Head of caudate nucleus (tissue), 42 donors: Measurements from ENCODE around the gene HS6ST2.
"Not testable (repeated sequence)": the region's sequence is repeated elsewhere in the genome, so short reads cannot be mapped to it uniquely, and the experiment has no call there.

ENCODE experiments used
- DNase-seq, 42 donors: peaks; one replicate each; pipeline versions ENCODE4 v3.0.0 to v3.0.0-alpha.2; 2020 to 2021; ENCODE audit warnings: mixed read lengths in 7 of 42
- intact Hi-C: fragments of 100-400 bp; cut with DNase I; formaldehyde crosslinking; loops from one replicate; pipeline ENCODE4 v1.15.0; 2022

Gene HS6ST2

DNA sequence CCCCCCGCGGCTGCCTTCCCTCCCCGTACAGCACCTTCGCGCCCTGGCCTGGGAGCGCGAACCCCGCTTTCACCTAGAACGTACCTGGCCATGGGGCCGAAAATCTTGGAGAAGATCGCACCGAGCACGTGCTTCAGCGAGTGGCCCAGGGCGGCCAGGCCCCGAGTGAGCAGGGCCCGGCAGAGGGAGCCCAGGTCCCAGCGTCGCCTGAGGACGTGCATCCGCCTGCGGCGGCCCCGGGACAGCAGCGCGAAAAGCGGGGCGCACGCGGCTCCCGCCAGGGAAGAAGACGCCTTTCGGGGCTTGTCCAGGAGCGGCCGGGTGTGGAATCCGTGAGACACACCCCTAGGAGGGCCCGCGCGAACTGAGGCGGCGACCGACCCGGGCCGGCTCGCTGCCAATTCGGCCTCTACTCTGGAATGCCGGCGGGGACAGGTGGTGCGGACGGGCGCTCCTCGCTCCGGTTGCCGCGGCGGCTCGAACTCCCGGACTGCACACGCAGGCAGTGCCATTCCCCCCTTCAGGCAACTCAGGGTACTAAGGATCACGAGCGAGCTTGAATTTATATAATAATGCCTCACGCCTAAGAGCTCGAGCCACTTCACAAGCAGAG lies at the start of gene HS6ST2:
Gene HS6ST2, minus strand, starts transcription at position 539 of the 613 bp plus-strand sequence.
- intact Hi-C loops: no loop called here

GRCh38 chrX:133007458-133007857 lies 49.0 kb upstream of the HS6ST2 start:
- intact Hi-C loops: no loop called here
- no peak for DNase-seq

More for the DNA sequence above, at the start of gene HS6ST2:
- DNase-seq: peak in 9 of 42 donors; percentile 0 to 42 (median 18)

DNA sequence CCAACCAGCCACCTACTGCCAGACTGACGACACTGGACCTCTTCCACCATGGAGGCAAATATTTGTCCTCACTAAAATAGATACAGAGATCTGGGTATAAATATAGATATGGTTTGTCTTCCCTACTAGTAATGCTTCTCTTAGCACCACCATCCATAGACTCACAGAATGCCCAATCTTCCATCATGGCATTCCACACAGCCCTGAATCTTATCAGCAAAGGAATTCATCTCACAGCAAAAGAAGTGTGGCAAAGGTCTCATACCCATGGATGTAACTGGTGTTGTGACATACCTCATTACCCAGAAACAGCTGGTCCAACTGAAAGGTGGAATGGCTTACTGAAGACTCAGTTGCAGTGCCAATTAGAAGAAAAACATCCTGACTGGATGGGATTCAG lies 47.2 kb upstream of the HS6ST2 start:
- DNase-seq: no peak
- intact Hi-C loops: no loop called here

DNA sequence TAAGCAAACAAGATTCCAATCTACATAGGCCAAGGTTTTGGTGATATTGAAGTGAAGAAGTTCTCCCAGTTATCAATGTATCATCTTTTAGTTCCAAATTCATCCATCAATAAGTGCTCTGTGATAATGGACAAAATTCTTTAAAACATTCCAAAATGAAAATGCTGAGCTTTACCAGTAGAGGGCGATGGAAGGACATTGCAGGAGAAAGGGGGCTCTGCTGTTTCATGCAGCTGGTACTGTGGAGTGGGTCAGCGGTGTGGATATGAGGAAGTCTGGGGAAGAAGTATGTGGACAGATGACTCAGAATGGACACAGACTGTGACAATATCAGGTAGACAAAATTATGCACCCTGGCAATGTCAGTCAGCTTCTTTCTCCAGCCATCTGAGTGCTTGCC lies 46.6 kb upstream of the HS6ST2 start:
- DNase-seq: peak in 1 of 42 donors; percentile 1
- intact Hi-C loops: no loop called here

GRCh38 chrX:132999209-132999608 lies 40.8 kb upstream of the HS6ST2 start:
- no peak for DNase-seq
- intact Hi-C loops: no loop called here

GRCh38 chrX:132990835-132991234 lies 32.4 kb upstream of the HS6ST2 start:
- DNase-seq: no peak
- intact Hi-C loops: no loop called here

- no peak for DNase-seq
- intact Hi-C loops: no loop called here
These were observed 28.1 kb upstream of the HS6ST2 start for GRCh38 chrX:132986556-132986955.

DNA sequence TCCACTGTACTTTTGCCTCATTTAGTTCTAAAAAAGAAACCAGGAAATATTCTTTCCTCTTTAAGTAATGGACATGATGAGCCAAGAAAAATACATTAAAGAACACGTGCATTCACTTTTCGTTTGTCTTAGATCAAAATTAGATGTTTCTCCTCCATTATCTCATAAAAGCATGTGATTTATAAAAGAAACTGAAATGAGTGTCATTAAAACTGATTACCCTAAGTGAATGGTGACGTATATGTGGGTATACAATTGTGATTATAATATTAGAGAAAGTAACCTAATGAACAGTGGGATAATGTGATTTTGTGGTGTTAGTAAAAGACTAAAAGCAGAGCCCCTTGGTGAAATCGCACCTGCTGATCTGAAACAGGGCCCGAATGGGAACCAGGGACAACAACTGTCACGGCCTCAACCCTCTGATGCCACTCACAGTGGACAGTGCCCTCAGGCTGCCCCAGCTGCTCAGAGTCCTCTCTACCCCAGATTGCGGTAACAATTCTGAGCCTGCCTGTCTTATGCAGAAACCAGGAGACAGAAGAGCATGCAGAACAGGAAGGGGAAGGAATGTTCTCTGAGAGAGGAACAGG lies 25.7 kb upstream of the HS6ST2 start:
- intact Hi-C loops: no loop called here
- DNase-seq: no peak

DNA sequence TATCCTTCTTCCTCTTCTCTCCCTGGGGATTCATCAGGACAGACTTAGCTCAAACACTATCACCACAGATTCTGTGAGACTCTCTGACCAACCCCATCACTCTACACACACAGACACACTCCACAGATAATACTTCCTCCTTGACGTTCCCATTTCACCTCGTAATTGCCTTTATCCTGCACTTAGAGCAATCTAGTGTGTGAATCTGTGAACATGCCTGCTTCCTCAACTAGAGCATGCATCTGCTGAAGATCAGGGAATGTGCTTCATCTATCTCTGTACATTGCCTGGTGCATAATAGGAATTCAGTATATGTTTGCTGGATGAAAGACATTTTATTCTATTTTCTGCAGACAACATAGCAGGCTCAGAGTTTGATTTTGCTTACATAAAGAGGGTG lies 25.1 kb upstream of the HS6ST2 start:
- intact Hi-C loops: no loop called here

GRCh38 chrX:132980035-132980434 lies 21.6 kb upstream of the HS6ST2 start:
- DNase-seq, intact Hi-C loops: not testable (repeated sequence)

More for the DNA sequence above, 25.1 kb upstream of the HS6ST2 start:
- no peak for DNase-seq

DNA sequence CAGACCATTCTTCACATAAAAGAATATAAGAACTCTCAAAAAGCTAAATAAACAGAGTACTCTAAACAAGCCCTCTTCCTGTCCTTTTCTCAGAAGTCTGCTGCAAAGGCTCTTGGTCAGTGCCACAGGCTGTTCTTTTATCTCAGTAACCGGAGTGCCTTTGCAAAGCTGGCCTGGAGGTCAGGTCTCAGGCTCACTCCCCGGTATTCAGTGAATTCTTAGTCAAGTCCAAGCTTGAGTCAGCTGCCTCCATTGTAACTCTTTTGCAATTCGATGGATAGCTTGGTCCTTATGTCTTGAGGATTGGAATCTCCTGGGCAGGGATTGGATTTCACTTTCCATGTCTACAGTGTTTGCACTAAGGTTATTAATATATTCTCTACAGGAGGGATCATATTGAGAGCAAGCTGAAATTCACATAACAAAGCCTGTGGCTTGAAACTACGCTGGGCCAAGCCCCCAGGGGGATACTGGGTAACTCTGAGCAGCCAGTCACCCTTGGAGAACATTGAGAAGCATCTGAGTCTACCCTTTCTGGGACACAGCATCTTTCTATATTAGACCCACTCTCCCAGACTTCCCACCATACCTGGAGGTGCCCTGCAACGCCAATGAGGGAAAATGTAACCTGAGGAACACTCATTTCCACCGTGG lies 10.0 kb upstream of the HS6ST2 start:
- intact Hi-C loops: no loop called here
- DNase-seq: no peak

- DNase-seq: no peak
These were observed 8.6 kb upstream of the HS6ST2 start for GRCh38 chrX:132967049-132967448.

DNA sequence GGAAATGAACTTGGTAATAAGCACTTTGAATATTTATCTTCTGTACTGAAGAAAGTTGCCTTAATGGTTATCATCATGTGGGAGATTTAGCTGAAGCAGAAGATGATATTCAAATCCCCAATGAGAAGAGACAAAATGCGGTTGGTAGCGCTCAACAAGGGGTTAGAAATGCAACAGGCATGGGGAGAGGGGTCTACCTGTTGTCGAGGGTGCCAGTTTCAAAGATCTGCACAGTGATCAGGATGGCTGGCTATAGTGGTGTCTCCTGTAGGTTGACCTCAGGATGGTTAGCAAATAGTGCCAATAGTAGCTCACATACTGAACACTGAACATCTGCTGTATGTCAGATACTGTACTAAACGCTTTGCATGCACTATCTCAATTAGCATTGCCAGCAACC lies 7.0 kb upstream of the HS6ST2 start:
- intact Hi-C loops: no loop called here
- no peak for DNase-seq

More at GRCh38 chrX:132967049-132967448, 8.6 kb upstream of the HS6ST2 start:
- intact Hi-C loops: no loop called here

DNA sequence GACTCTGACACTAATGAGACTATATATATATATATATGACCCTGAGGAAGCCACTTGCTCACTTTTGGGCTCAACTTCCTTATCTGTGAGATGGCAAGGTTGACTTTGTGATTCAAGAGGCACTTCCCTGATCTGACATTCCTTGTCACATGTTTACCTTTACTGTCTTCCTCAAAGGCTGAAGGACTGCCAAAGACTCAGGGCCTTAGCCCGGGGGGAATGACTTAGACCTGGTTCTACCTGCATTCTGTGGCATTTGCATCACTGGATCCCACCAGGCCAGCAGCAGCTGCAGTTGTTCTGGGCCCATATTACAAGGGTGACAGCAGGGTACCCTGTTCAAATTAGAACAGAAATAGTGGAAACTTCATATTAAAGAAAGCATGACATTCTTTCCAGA lies 3.1 kb upstream of the HS6ST2 start:
- no peak for DNase-seq
- intact Hi-C loops: no loop called here

GRCh38 chrX:132957211-132958090 lies 978 bp downstream of the HS6ST2 start:
- peak; percentile 19 to 83 (median 58) for DNase-seq
- intact Hi-C loops: no loop called here

- intact Hi-C loops: no loop called here
- peak in 9 of 42 donors; percentile 2 to 28 (median 14) for DNase-seq
These were observed 1.8 kb downstream of the HS6ST2 start for GRCh38 chrX:132956421-132957210.

DNA sequence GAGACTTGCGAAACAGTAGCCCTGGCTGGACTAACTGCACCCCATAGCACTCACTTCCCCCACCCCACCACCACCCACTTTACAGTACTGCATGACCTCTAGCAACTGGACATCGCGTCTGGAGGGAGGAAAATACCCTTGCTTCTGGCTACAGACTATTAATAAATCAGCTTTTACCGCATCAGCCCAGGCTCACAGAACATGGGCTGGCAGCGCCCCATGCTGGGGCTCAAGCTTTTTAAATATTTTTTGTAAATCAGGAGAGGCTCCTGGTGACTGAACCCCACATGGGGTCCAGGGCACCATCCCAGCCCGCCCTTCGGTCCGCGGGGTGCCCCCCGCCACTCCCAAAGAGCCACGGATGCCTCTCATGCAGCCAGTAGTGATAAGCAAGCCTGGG lies 2.7 kb downstream of the HS6ST2 start:
- peak in 18 of 42 donors; percentile 4 to 57 (median 36) for DNase-seq
- intact Hi-C loops: no loop called here

- DNase-seq: no peak
- intact Hi-C loops: no loop called here
These were observed 4.1 kb downstream of the HS6ST2 start for GRCh38 chrX:132954323-132954722.

GRCh38 chrX:132953354-132953753 lies 5.1 kb downstream of the HS6ST2 start:
- intact Hi-C loops: no loop called here
- no peak for DNase-seq
